CD14-positive monocyte (primary cell): ENCODE results near the gene LOC128125822.

Source experiments
- DNase-seq, 3 donors: peaks; one replicate each; pipeline ENCODE4 v3.0.0-alpha.2; 2011 to 2022
- H2AFZ ChIP-seq: 2 replicates; pipeline ENCODE4 v1.6.0; 2012; ENCODE audit warnings: mild to moderate bottlenecking, low read depth, low read length, inconsistent platforms; ENCODE audit not compliant: insufficient read depth, poor library complexity, severe bottlenecking
- H3K27ac ChIP-seq, 2 donors: 1 replicate in 1 of 2; 2 replicates in 1 of 2; pipeline ENCODE4 v1.5.1; 2012 to 2013; ENCODE audit warnings: low read length in 2 of 2, control low read depth in 1 of 2, inconsistent platforms in 1 of 2, low read depth in 1 of 2, mild to moderate bottlenecking in 1 of 2
- H3K27me3 ChIP-seq, 2 donors: one replicate each; pipeline versions ENCODE4 v1.6.0 to v1.6.1; 2011 to 2013; ENCODE audit warnings: low read length in 2 of 2; ENCODE audit not compliant: control insufficient read depth in 2 of 2, insufficient read depth in 2 of 2
- H3K36me3 ChIP-seq, 2 donors: replicated peaks in 1 of 2; 1 replicate in 1 of 2; 2 replicates in 1 of 2; pipeline versions ENCODE4 v1.5.1 to v1.6.1; 2012 to 2013; ENCODE audit warnings: low read length in 2 of 2, control low read depth in 1 of 2, inconsistent platforms in 1 of 2, mild to moderate bottlenecking in 1 of 2; ENCODE audit not compliant: insufficient read depth in 2 of 2, control insufficient read depth in 1 of 2
- H3K4me1 ChIP-seq, 2 donors: 1 replicate in 1 of 2; 2 replicates in 1 of 2; pipeline versions ENCODE4 v1.5.1 to v1.6.1; 2012 to 2013; ENCODE audit warnings: low read length in 2 of 2, control low read depth in 1 of 2, inconsistent platforms in 1 of 2, mild to moderate bottlenecking in 1 of 2, moderate library complexity in 1 of 2; ENCODE audit not compliant: insufficient read depth in 2 of 2, control insufficient read depth in 1 of 2
- H3K4me2 ChIP-seq: replicated peaks from 2 replicates; pipeline ENCODE3; 2012; ENCODE audit warnings: low read length, moderate library complexity, mild to moderate bottlenecking; ENCODE audit not compliant: poor library complexity, severe bottlenecking; ENCODE audit errors: extremely low read depth
- H3K4me3 ChIP-seq, 3 experiments: fragments of 200-600 bp in 1 of 3; sonication (generic) in 1 of 3; replicated peaks in 1 of 3; 1 replicate in 2 of 3; 2 replicates in 1 of 3; pipeline ENCODE4 v1.5.1; 2011 to 2013; ENCODE audit warnings: low read length in 3 of 3, mild to moderate bottlenecking in 3 of 3, control low read depth in 2 of 3, low read depth in 2 of 3, inconsistent platforms in 1 of 3, moderate library complexity in 1 of 3
- H3K79me2 ChIP-seq: 2 replicates; pipeline ENCODE4 v1.6.0; 2012; ENCODE audit warnings: mild to moderate bottlenecking, control low read depth, inconsistent platforms, low read length, moderate library complexity; ENCODE audit not compliant: insufficient read depth
- H3K9ac ChIP-seq: 2 replicates; pipeline ENCODE4 v1.6.0; 2017; ENCODE audit warnings: low read length, mild to moderate bottlenecking; ENCODE audit not compliant: insufficient read depth, poor library complexity, severe bottlenecking
- H3K9me3 ChIP-seq, 2 donors: replicated peaks in 1 of 2; 1 replicate in 1 of 2; 2 replicates in 1 of 2; pipeline versions ENCODE4 v1.5.1 to v1.6.1; 2012 to 2013; ENCODE audit warnings: low read length in 2 of 2, control low read depth in 1 of 2; ENCODE audit not compliant: control insufficient read depth in 1 of 2, insufficient read depth in 1 of 2
- H4K20me1 ChIP-seq: 2 replicates; pipeline ENCODE4 v1.6.0; 2012; ENCODE audit warnings: mild to moderate bottlenecking, low read length, control low read depth, moderate library complexity; ENCODE audit not compliant: insufficient read depth
- H3K27ac Mint-ChIP-seq, 7 donors: one replicate each; pipeline ENCODE4 v1.8.0; 2020; ENCODE audit warnings: mild to moderate bottlenecking in 7 of 7, mixed read lengths in 7 of 7, moderate library complexity in 6 of 7, inconsistent platforms in 2 of 7
- H3K27me3 Mint-ChIP-seq, 3 donors: one replicate each; pipeline ENCODE4 v1.8.0; 2021 to 2022; ENCODE audit warnings: low read depth in 3 of 3, mild to moderate bottlenecking in 3 of 3, mixed read lengths in 3 of 3, moderate library complexity in 3 of 3, inconsistent platforms in 1 of 3
- H3K36me3 Mint-ChIP-seq, 2 donors: one replicate each; pipeline ENCODE4 v1.8.0; 2020; ENCODE audit warnings: mixed read lengths in 2 of 2, inconsistent platforms in 1 of 2, mild to moderate bottlenecking in 1 of 2
- H3K4me1 Mint-ChIP-seq: one replicate; pipeline ENCODE4 v1.8.0; 2020; ENCODE audit warnings: mild to moderate bottlenecking, mixed read lengths
- H3K4me3 Mint-ChIP-seq, 2 donors: one replicate each; pipeline ENCODE4 v1.8.0; 2020; ENCODE audit warnings: mild to moderate bottlenecking in 2 of 2, mixed read lengths in 2 of 2, moderate library complexity in 1 of 2
- H3K9me3 Mint-ChIP-seq, 7 donors: one replicate each; pipeline ENCODE4 v1.8.0; 2020 to 2022; ENCODE audit warnings: mixed read lengths in 7 of 7, mild to moderate bottlenecking in 6 of 7, moderate library complexity in 6 of 7, inconsistent platforms in 2 of 7
- CTCF ChIP-seq: fragments of 200-600 bp; IDR thresholded peaks from one replicate; pipeline ENCODE4 v1.8.0; 2022; ENCODE audit warnings: antibody characterized with exemption, mild to moderate bottlenecking
- WGBS: methylation state at CpG from one replicate; pipeline ENCODE4 v1.1.5; 2013; ENCODE audit warnings: missing lambda C conversion rate; ENCODE audit not compliant: insufficient coverage; 5-methylcytosine and 5-hydroxymethylcytosine counted together
- intact Hi-C, 2 donors: fragments of 100-400 bp; cut with micrococcal nuclease; formaldehyde crosslinking; loops; one replicate each; pipeline versions ENCODE4 v1.15.0 to v1.15.1; 2023

LOC128125822 gene

GRCh38 chr6:63549076-63549475 is 23.2 kb upstream of the LOC128125822 start:
- Histone ChIP-seq H3K9ac (no peak overlapping the region), H3K9me3 (no peaks in the 10 kb centered on the region), H3K36me3 (no peaks in the 10 kb centered on the region), H3K27ac (no peak overlapping the region), H3K4me2 (no peak overlapping the region), H4K20me1 (no peaks in the 10 kb centered on the region), H3K4me3 (no peak overlapping the region), H3K27me3 (no peaks in the 10 kb centered on the region), H3K79me2 (no peaks in the 10 kb centered on the region), H2AFZ (no peak overlapping the region), H3K4me1 (no peaks in the 10 kb centered on the region)
- DNase-seq: no peak
- TF ChIP-seq CTCF: no peak
- Mint-ChIP-seq H3K9me3 (peaks cover 0 to 2% (median 0%) of the 10 kb centered on the region in 7 donors), H3K4me3 (no peak overlapping the region), H3K27me3 (peaks cover 0 to 2% (median 2%) of the 10 kb centered on the region in 3 donors), H3K27ac (no peak overlapping the region), H3K36me3 (no peaks in the 10 kb centered on the region), H3K4me1 (no peaks in the 10 kb centered on the region)
- intact Hi-C loops: no loop called here
- 90% methylated on average over 2 of the region's 5 CpGs for WGBS

- DNase-seq: no peak
- no peak overlapping the region for H3K4me3 ChIP-seq
- WGBS: no CpG with 5 or more reads among the region's 3 CpGs
- no peaks in the 10 kb centered on the region for H4K20me1 ChIP-seq
- H3K4me2 ChIP-seq: no peak overlapping the region
- Mint-ChIP-seq H3K27ac (no peak overlapping the region), H3K36me3 (no peaks in the 10 kb centered on the region), H3K4me3 (no peak overlapping the region), H3K27me3 (peaks cover 0 to 4% (median under 1%) of the 10 kb centered on the region in 3 donors), H3K4me1 (no peaks in the 10 kb centered on the region), H3K9me3 (peaks cover 0 to 2% (median 0%) of the 10 kb centered on the region in 7 donors)
- no peak overlapping the region for H3K27ac ChIP-seq
- no peak overlapping the region for H3K9ac ChIP-seq
- no peaks in the 10 kb centered on the region for H3K4me1 ChIP-seq
- intact Hi-C loops: no loop called here
- H3K27me3 ChIP-seq: no peaks in the 10 kb centered on the region
- TF ChIP-seq CTCF: no peak
- H2AFZ ChIP-seq: no peak overlapping the region
- no peaks in the 10 kb centered on the region for H3K79me2 ChIP-seq
- no peaks in the 10 kb centered on the region for H3K9me3 ChIP-seq
- no peaks in the 10 kb centered on the region for H3K36me3 ChIP-seq
Observed at GRCh38 chr6:63553208-63553607, 19.1 kb upstream of the LOC128125822 start.
